HG03159 (cell line): ENCODE data around the gene PRAMEF7.
"Not testable (repeated sequence)": the region's sequence is repeated elsewhere in the genome, so short reads cannot be mapped to it uniquely, and the experiment has no call there.

Experiments
- ATAC-seq: cut with Tn5 transposase; IDR thresholded peaks from one replicate; pipeline ENCODE4 v1.9.1; 2021; ENCODE audit warnings: mild to moderate bottlenecking, moderate library complexity; ENCODE audit not compliant: unreplicated experiment

PRAMEF7 gene

GRCh38 chr1:12916310-12916709 lies at the start of gene PRAMEF7:
Gene PRAMEF7, plus strand, starts transcription at chr1:12916610. Its CDS starts 1,083 bp downstream, at chr1:12917693.
- ATAC-seq = not testable (repeated sequence)

GRCh38 chr1:12878453-12878852 lies 38.0 kb upstream of the PRAMEF7 start:
- not testable (repeated sequence) for ATAC-seq

GRCh38 chr1:12886101-12886500 lies 30.3 kb upstream of the PRAMEF7 start, which contains the start of gene PRAMEF4:
Gene PRAMEF4, minus strand, starts transcription at chr1:12886201. Its CDS starts 2,807 bp downstream, at chr1:12883394.
- not testable (repeated sequence) for ATAC-seq

- not testable (repeated sequence) for ATAC-seq
Measured at GRCh38 chr1:12898170-12898569, 18.2 kb upstream of the PRAMEF7 start, which contains the start of gene PRAMEF10. Gene PRAMEF10, minus strand, starts transcription at chr1:12898270. Its CDS starts 2,423 bp downstream, at chr1:12895847.

GRCh38 chr1:12899186-12899585 lies 17.2 kb upstream of the PRAMEF7 start:
- ATAC-seq = not testable (repeated sequence)

- not testable (repeated sequence) for ATAC-seq
Measured at GRCh38 chr1:12903793-12904572, 12.4 kb upstream of the PRAMEF7 start.

GRCh38 chr1:12921749-12922148 lies 5.3 kb downstream of the PRAMEF7 start:
- not testable (repeated sequence) for ATAC-seq

- ATAC-seq = not testable (repeated sequence)
Measured at GRCh38 chr1:12924368-12924767, 8.0 kb downstream of the PRAMEF7 start.

GRCh38 chr1:12947480-12947879 lies 31.1 kb downstream of the PRAMEF7 start, which contains the start of gene PRAMEF6:
Gene PRAMEF6, minus strand, starts transcription at chr1:12947580. Its CDS starts 5,062 bp downstream, at chr1:12942518.
- ATAC-seq = not testable (repeated sequence)
